BLaER1 treated with 17β-estradiol and CSF1 and Interleukin-3, amounts not matched to agents 10 nM and 100 nM (cell line): ENCODE results near the gene CFAP46.

Experiments used
- H3K27ac ChIP-seq, 11 experiments: shearing (Covaris generic); formaldehyde crosslinking; 2 replicates each; pipeline ENCODE4 v1.8.1; 2022
- H3K27me3 ChIP-seq, 11 experiments: shearing (Covaris generic); formaldehyde crosslinking; 2 replicates each; pipeline ENCODE4 v1.8.1; 2022
- H3K36me3 ChIP-seq, 11 experiments: shearing (Covaris generic); formaldehyde crosslinking; 2 replicates each; pipeline ENCODE4 v1.8.1; 2022
- H3K4me1 ChIP-seq, 10 experiments: shearing (Covaris generic); formaldehyde crosslinking; 2 replicates each; pipeline ENCODE4 v1.8.1; 2022
- H3K4me2 ChIP-seq, 11 experiments: shearing (Covaris generic); formaldehyde crosslinking; 2 replicates each; pipeline ENCODE4 v1.8.1; 2022
- H3K4me3 ChIP-seq, 10 experiments: shearing (Covaris generic); formaldehyde crosslinking; 2 replicates each; pipeline ENCODE4 v1.8.1; 2022
- H3K9ac ChIP-seq, 11 experiments: shearing (Covaris generic); formaldehyde crosslinking; 2 replicates each; pipeline ENCODE4 v1.8.1; 2022
- H3K9me3 ChIP-seq, 11 experiments: shearing (Covaris generic); formaldehyde crosslinking; replicated peaks in 1 of 11; 2 replicates each; pipeline ENCODE4 v1.8.1; 2022
- H4K20me1 ChIP-seq, 11 experiments: shearing (Covaris generic); formaldehyde crosslinking; 2 replicates each; pipeline ENCODE4 v1.8.1; 2022
- Cebpa-rat ChIP-seq, 11 experiments: shearing (Covaris generic); IDR thresholded peaks; 2 replicates each; pipeline ENCODE4 v1.8.1; 2022

Gene CFAP46

GRCh38 chr10:132943791-132944404 is 1.5 kb upstream of the CFAP46 start:
- Histone ChIP-seq H3K4me3 (no peak overlapping the region), H3K4me1 (peaks cover 15 to 39% (median 31%) of the 10 kb centered on the region in 10 experiments; a peak in 19 of 20 replicates), H3K9me3 (no peaks in the 10 kb centered on the region), H3K9ac (no peak overlapping the region), H3K36me3 (no peaks in the 10 kb centered on the region), H3K4me2 (no peak overlapping the region), H3K27ac (no peak overlapping the region), H4K20me1 (peaks cover 0 to 42% (median 7%) of the 10 kb centered on the region in 11 experiments; a peak in 11 of 22 replicates), H3K27me3 (peaks cover 29 to 54% (median 47%) of the 10 kb centered on the region in 11 experiments)
- TF ChIP-seq Cebpa-rat (IDR thresholded peaks at IDR 0.05) = no peak

GRCh38 chr10:132943058-132943790 is 854 bp upstream of the CFAP46 start:
- Histone ChIP-seq H3K4me1 (peaks cover 15 to 46% (median 38%) of the 10 kb centered on the region in 10 experiments), H3K27ac (no peak overlapping the region), H3K36me3 (no peaks in the 10 kb centered on the region), H3K9me3 (no peaks in the 10 kb centered on the region), H3K27me3 (peaks cover 29 to 61% (median 51%) of the 10 kb centered on the region in 11 experiments), H3K9ac (no peak overlapping the region), H4K20me1 (peaks cover 0 to 42% (median 7%) of the 10 kb centered on the region in 11 experiments; a peak in 11 of 22 replicates), H3K4me2 (peak overlapping the region in 8 of 11 experiments; percentile 49 to 83 (median 64); a peak in 7 of 22 replicates), H3K4me3 (peak overlapping the region in 3 of 10 experiments; percentile 31 to 61 (median 38); a peak in 2 of 20 replicates)
- TF ChIP-seq Cebpa-rat (IDR thresholded peaks at IDR 0.05) = no peak

GRCh38 chr10:132941640-132942051 is 724 bp downstream of the CFAP46 start:
- Histone ChIP-seq H3K9ac (no peak overlapping the region), H4K20me1 (peaks cover 0 to 42% (median 7%) of the 10 kb centered on the region in 11 experiments; a peak in 11 of 22 replicates), H3K36me3 (no peaks in the 10 kb centered on the region), H3K27ac (no peak overlapping the region), H3K9me3 (no peaks in the 10 kb centered on the region), H3K4me3 (peak overlapping the region in 1 of 10 experiments; percentile 31; a peak in 1 of 20 replicates), H3K4me1 (peaks cover 15 to 55% (median 47%) of the 10 kb centered on the region in 10 experiments), H3K4me2 (peak overlapping the region in 8 of 11 experiments; percentile 64 to 88 (median 80); a peak in 12 of 22 replicates), H3K27me3 (peaks cover 29 to 70% (median 61%) of the 10 kb centered on the region in 11 experiments)
- no peak for TF ChIP-seq Cebpa-rat (IDR thresholded peaks at IDR 0.05)

GRCh38 chr10:132940791-132941465 is 1.4 kb downstream of the CFAP46 start:
- Histone ChIP-seq H3K36me3 (no peaks in the 10 kb centered on the region), H3K27me3 (peaks cover 29 to 70% (median 64%) of the 10 kb centered on the region in 11 experiments), H3K27ac (no peak overlapping the region), H3K9me3 (no peaks in the 10 kb centered on the region), H3K9ac (peak overlapping the region in 4 of 11 experiments; percentile 2 to 25 (median 14); a peak in 3 of 22 replicates), H3K4me1 (peaks cover 15 to 55% (median 47%) of the 10 kb centered on the region in 10 experiments), H4K20me1 (peaks cover 0 to 40% (median 7%) of the 10 kb centered on the region in 11 experiments; a peak in 11 of 22 replicates), H3K4me2 (peak overlapping the region; percentile 64 to 88 (median 78)), H3K4me3 (no peak overlapping the region; a peak in 1 of 20 replicates)
- no peak for TF ChIP-seq Cebpa-rat (IDR thresholded peaks at IDR 0.05)

GRCh38 chr10:132939957-132940790 is 2.2 kb downstream of the CFAP46 start:
- peak overlapping the region; percentile 64 to 88 (median 78) for H3K4me2 ChIP-seq
- H3K27me3 ChIP-seq = peaks cover 29 to 69% (median 62%) of the 10 kb centered on the region in 11 experiments
- peak overlapping the region in 7 of 11 experiments; percentile 7 to 71 (median 31); a peak in 10 of 22 replicates for H3K9ac ChIP-seq
- H3K9me3 ChIP-seq = no peaks in the 10 kb centered on the region
- peaks cover 0 to 33% (median 7%) of the 10 kb centered on the region in 11 experiments; a peak in 10 of 22 replicates for H4K20me1 ChIP-seq
- H3K4me3 ChIP-seq = peak overlapping the region in 1 of 10 experiments; percentile 11; a peak in 2 of 20 replicates
- TF ChIP-seq Cebpa-rat (IDR thresholded peaks at IDR 0.05) = no peak
- no peak overlapping the region for H3K27ac ChIP-seq
- peaks cover 15 to 55% (median 47%) of the 10 kb centered on the region in 10 experiments for H3K4me1 ChIP-seq
- no peaks in the 10 kb centered on the region for H3K36me3 ChIP-seq

- Histone ChIP-seq H4K20me1 (peaks cover 0 to 29% (median 7%) of the 10 kb centered on the region in 11 experiments; a peak in 10 of 22 replicates), H3K4me1 (peaks cover 15 to 55% (median 47%) of the 10 kb centered on the region in 10 experiments), H3K9me3 (no peaks in the 10 kb centered on the region), H3K27me3 (peaks cover 29 to 64% (median 56%) of the 10 kb centered on the region in 11 experiments), H3K9ac (peak overlapping the region in 6 of 11 experiments; percentile 9 to 71 (median 42); a peak in 8 of 22 replicates), H3K27ac (no peak overlapping the region), H3K4me2 (peak overlapping the region; percentile 19 to 88 (median 78); a peak in 19 of 22 replicates), H3K4me3 (no peak overlapping the region; a peak in 1 of 20 replicates), H3K36me3 (no peaks in the 10 kb centered on the region)
- TF ChIP-seq Cebpa-rat (IDR thresholded peaks at IDR 0.05) = no peak
Observed at GRCh38 chr10:132939378-132939955, 2.9 kb downstream of the CFAP46 start.

GRCh38 chr10:132938472-132939339 is 3.7 kb downstream of the CFAP46 start:
- peaks cover 29 to 57% (median 49%) of the 10 kb centered on the region in 11 experiments for H3K27me3 ChIP-seq
- peak overlapping the region in 5 of 11 experiments; percentile 9 to 71 (median 31); a peak in 7 of 22 replicates for H3K9ac ChIP-seq
- H3K36me3 ChIP-seq = no peaks in the 10 kb centered on the region
- H3K4me3 ChIP-seq = no peak overlapping the region
- H3K9me3 ChIP-seq = no peaks in the 10 kb centered on the region
- H3K4me2 ChIP-seq = peak overlapping the region; percentile 11 to 88 (median 75); a peak in 18 of 22 replicates
- no peak overlapping the region for H3K27ac ChIP-seq
- H3K4me1 ChIP-seq = peaks cover 15 to 55% (median 47%) of the 10 kb centered on the region in 10 experiments
- H4K20me1 ChIP-seq = peaks cover 0 to 24% (median 7%) of the 10 kb centered on the region in 11 experiments; a peak in 10 of 22 replicates
- no peak for TF ChIP-seq Cebpa-rat (IDR thresholded peaks at IDR 0.05)
